HG03175 (cell line): ENCODE measurements around the gene ASB15.
"Not testable (repeated sequence)": the region's sequence is repeated elsewhere in the genome, so short reads cannot be mapped to it uniquely, and the experiment has no call there.

Experiments
- ATAC-seq: cut with Tn5 transposase; IDR thresholded peaks from one replicate; pipeline ENCODE4 v1.9.1; 2021; ENCODE audit warnings: mild to moderate bottlenecking, moderate library complexity; ENCODE audit not compliant: unreplicated experiment

The ASB15 gene

DNA sequence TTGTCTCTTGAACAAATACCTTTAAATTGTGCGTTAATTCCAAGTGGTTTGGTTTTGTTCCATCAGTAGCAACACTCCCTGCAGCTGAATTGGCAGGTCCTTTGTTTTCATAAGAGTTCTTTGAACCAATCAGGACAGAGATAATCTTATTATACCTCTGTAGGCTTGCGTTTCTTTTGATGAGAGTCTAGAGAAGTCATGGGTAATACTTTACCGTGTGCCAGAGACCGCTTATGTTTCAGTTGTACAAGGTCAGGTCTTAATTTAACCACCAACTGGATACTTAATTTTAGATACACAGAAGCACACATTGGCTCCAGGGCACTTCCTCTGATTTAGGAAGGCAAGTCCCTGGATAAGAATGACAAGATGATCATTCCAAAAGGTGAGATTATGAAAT is at the start of gene ASB15:
TSS of gene ASB15 (plus strand) at position 292 of the 400 bp plus-strand sequence. CDS start 12,682 bp downstream, outside the sequence.
- no peak for ATAC-seq

DNA sequence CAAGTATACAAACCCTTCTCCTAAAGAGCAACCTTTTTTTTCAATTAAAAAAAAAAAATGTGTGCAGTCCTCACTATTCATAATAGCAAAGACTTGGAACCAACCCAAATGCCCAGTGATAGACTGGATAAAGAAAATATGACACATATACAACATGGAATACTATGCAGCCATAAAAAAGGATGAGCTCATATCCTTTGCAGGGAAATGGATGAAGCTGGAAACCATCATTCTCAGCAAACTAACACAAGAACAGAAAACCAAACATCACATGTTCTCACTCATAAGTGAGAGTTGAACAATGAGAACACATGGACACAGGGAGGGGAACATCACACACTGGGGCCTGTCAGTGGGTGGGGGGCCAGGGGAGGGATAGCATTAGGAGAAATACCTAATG is 49.5 kb upstream of the ASB15 start:
- ATAC-seq = not testable (repeated sequence)

DNA sequence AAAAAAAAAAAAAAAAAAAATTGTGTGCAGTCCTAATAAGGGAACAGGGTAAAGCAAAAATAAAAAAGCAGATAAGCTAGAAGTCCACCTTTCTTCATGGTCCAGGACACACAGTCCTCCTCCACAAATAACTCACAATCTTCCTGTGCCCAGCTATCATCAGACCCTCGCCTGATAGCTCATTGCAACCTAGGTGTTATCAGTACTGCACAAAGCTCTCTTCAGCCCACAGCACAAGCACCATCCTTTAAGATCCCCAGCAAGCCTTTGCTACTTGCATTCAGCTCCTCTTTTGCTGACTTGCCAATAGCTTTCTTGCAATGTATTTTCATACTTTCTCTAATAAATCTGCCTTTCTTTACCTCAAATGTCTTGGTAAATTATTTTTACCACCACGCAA is 49.0 kb upstream of the ASB15 start:
- no peak for ATAC-seq

DNA sequence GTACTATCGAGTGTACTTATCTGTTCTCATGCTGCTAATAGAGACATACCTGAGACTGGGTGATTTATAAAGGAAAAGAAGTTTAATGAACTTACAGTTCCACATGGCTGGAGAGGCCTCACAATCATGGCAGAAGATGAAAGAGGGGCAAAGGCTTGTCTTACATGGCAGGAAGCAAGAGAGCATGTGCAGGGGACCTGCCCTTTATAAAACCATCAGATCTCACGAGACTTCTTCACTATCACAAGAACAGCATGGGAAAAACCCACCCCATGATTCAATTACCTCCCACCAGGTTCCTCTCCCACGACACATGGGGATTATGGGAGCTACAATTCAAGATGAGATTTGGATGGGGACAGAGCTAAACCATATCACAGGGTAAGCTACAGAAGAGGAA is 48.5 kb upstream of the ASB15 start:
- ATAC-seq = no peak

DNA sequence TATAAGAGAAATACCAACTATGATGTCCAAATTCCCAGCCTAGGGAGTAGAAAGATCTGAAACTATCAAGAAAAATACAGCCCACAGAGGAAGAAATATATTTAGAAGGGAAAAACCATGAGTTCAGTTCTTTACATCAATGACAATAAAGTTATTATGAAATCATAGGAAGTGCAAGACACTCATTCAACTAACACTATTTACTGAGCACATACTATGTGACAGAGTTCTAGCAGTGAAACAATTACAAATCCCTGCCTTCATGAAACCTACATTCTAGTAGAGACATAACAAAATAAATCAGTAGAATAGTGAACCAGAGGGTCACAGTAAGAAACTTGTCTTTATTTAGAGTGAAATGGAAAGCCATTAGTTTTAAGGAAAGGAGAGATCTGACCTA is 46.1 kb upstream of the ASB15 start:
- no peak for ATAC-seq

DNA sequence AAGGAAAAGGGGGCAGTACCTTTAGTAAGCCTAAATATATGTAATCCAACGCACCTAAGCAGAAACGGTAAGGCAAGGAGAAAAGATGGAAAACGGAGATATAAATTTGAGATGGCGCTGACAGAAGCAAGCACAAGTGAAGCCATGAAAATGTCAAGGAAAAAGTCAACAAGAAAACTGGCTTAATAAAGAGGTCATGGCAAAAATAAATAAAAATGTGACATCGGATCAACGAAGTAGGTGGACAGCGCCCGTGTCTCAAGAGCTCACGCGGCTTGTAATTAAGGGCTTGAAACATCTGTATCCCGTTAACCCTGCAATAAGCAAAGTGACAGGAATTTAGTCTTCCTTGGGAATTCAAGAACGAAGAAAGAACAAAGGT is 44.6 kb upstream of the ASB15 start:
- no peak for ATAC-seq

DNA sequence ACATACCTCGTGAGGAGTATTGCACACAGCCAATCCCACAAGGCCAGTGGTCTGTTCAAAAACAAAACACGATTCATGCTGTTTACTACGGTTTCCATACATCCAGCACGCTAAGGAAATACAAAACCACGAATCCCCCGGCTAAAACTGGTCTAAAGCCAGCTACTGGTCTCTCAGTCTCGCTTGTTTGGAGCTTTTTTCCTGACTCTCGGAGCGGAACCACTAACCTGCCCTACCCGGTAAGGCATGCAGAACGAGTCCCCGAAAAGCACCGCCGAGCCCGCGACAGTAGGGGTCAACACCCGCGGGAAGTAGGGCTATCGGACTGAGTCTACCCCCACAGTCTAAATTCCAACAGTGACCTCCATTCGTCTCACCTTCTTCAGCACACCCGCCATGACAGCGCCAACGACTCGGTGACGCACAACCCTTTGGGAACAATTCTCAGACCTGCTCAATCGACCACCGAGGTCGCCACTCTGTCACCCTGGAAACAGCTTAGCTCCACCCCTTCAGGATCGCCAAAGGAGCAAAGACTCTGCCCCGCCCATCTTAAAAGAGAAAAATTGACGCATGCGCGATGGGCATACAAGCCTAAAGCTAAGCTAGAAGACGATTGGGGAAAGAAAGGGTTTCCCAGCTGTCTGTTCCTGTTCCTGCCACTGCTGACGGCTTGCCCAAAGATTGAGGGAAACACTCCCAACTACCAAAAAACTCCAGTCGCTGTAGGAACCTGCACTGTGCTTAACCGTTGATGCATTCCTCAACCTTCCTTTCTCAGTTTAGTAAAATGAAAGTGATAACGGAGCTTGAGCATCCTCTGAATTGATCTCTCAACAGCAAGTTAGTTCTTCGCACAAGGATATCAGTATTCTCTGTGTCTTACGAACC is 44.0 kb upstream of the ASB15 start, which contains the start of gene NDUFA5:
TSS of gene NDUFA5 (minus strand) at position 421 of the 891 bp plus-strand sequence. CDS start at position 398, 23 bp downstream.
- peak; percentile 96 for ATAC-seq

DNA sequence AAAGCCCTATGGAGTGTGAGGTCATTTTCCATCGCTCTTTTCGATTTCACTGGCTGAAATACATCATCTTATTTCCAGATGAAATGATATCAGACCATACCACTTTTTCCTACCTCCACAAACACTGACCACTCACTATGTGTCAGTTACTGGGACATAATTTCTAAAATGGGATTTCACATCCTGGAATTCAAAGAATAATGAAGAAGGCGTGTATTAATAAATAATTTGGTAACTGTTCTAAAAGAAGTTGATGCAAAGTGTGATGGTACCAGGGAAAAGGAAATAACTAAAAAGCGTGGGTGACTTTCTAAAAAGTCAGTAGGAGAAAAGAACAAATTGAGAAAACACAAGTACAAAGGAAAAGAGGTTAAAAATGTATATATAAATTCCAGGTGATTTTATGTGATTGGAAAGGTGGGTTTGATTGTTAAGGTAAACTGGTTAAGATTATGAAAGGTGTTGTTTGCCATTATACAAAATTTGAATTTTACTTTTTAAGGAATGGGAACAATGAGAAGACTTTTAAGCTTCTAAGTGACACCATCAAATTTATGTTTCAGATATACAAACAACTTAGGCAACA is 43.2 kb upstream of the ASB15 start:
- ATAC-seq = no peak

DNA sequence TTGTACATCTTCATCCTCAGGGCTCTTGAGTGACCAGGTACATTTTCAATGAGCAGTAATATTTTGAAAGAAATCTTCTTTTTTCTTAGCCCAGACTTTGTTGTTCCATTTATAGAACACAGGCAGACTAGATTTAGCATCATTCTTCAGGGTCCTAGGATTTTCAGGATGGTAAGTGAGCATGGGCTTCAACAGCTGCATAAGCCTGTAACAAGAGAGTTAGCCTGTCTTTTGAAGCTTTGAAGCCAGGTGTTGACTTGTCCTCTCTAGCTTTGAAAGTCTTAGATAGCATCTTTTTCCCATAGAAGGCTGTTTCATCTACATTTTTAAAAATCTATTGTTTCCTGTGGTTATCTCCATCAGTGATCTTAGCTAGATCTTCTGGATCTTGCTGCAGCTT is 39.5 kb upstream of the ASB15 start:
- ATAC-seq = no peak

DNA sequence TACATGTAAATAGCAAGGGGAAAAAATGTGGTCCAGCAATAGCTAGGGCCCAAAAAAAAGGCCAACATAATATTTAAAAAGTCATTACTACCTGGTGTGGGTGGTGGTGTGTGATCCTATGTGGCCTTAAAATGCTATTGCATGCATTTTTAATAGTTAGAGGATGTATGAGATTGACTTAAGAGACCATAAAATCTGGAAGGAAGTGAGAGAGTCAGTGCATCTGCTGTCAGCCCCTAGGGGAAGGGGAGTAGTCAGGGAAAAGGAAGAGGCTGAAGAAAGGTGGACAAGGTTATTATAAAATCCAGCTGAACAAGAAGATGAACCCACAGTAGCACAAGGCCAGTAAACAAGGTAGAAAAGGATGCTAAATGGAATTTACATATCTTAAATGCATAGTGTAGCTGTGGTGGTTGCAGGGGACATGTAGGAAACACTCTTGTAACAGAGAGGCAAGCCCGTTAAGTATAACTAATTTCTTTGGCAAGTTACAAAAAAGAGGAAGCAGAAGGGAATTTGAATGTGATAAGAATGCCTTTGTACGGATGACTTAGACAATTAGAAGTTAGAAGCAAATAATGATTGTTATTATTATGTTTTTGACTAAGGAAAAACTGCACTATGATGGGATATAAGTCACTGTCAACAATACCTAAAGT is 32.1 kb upstream of the ASB15 start:
- no peak for ATAC-seq

DNA sequence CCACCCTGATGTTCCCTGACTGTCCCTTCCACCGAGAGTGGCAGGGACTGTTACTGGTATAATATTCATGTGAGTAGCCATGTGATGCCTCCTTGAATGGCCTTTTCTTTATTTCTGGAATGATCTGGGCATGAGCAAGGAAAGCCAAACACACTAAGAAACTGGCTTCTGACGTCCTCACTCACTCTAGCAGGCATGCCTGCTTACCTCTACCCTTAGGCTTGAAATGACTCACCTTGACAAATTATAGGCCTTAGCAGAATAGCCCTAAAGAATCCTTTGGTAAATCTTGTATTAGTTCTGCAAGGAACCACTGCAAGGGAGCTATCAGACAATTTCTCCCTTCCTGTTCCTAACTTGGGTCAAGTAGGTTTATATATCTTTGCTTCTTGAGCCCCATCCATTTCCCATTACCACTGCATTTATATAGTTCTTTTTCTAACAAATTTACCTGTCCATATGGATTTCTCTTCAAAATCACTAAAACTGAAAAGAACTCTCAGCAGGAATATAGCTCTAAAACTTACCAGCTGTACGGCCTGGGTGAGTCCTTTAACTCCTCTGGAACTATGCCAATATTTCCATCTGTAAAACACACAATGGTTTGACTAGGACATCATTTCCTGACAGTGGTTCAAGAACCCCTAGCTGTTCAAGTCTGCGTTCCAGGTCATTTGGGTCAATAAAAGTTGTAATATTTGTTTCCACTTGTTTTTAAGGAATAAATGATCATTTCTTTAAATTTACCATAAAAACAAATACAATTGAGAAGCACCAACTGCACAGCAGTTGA is 31.0 kb upstream of the ASB15 start:
- ATAC-seq = no peak

DNA sequence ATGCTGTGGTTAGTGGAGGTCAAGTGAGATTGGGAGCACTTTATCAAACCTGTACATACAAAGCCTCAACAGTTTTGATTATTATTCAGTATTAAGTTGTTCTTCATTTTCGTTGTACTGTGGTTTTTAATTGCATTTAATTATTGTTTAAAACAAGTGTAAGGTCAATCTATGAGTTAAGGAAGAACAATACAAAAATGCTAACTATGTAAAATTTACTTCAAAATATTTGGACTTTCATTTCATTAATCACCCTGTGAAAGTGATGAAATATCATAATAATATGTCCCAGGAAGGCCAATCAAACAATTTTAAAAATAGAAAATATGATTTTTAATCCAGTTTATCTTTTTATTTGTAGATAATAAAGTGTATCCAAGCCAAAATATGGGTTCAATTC is 30.4 kb upstream of the ASB15 start:
- ATAC-seq = no peak

DNA sequence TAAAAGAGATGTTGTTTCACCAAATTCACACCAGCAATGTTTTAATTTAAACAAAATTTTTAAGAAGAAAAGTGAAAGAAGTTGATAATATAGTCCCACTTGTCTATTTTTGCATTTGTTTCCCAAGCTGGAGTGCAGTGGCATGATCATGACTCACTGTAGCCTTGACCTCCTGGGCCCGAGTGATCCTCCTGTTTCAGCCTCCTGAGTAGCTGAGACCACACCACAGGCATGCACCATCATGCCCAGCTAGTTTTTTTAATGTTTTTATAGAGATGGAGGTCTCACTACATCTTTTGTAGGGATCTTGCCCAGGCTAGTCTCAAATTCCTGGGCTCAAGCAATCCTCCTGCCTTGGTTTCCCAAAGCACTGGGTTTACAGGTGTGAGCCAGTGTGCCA is 29.9 kb upstream of the ASB15 start:
- ATAC-seq = no peak

DNA sequence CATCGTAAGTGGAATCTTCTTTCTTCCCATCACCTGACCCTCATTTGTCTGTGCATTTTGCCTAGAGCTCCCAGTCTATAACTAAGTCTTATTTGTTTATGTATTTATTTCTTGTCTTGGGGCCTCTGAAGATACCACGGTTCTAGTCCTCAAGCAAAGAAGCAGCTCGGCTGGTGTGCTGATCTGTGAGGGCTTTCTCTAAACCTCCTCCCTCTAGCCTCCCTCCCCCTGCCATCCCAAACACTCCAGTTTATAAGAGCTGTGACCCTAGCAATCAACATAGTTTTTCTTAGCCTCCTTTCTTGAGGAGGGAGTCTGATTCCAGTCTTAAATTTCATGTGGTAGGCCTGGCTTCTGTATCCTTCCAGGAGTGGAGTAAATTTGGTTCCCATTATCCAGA is 28.3 kb upstream of the ASB15 start:
- no peak for ATAC-seq

DNA sequence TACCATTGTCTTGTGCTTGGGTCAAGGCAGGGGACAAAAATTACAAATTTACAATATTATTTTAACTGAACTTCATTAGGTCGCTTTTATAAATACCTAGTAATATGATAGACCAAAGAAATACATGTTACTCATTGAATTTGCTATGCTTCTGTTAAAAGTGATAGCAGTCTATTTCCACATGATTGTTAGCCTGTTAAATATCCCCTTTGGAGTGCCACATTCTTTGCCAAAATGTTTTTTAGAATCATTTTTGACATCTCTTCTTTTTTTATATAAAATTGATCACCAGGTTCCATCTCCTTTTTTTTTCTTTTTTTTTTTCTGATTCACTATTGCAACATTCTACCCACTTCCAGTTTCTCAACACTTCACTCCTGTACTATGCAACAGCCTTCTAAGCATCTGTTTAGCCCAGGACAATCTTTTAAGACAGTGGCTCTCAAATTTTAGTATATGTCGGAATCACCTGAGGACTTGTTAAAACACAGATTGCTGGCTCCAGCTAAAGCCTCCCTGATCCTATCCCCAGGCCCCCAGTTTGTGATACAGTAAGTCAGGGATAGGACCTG is 27.6 kb upstream of the ASB15 start:
- ATAC-seq = no peak

DNA sequence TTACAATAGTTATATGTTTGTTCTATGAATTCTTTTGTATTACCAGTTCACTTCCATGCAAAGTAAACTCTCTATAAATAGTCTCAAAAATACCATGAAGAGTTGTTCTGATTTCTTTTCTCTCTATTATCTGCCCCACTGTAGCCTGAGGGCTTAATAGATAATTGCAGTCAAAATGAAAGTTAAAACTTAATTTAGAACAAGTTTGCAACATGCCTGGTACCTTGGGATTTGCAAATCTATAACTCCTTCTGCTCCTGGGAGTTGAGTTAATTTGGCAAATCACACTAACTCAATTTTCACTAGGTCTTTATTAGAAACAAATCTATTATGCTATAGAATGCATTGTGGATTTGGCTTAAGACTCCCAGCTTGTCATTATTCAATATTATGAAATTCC is 22.2 kb upstream of the ASB15 start:
- ATAC-seq = no peak

DNA sequence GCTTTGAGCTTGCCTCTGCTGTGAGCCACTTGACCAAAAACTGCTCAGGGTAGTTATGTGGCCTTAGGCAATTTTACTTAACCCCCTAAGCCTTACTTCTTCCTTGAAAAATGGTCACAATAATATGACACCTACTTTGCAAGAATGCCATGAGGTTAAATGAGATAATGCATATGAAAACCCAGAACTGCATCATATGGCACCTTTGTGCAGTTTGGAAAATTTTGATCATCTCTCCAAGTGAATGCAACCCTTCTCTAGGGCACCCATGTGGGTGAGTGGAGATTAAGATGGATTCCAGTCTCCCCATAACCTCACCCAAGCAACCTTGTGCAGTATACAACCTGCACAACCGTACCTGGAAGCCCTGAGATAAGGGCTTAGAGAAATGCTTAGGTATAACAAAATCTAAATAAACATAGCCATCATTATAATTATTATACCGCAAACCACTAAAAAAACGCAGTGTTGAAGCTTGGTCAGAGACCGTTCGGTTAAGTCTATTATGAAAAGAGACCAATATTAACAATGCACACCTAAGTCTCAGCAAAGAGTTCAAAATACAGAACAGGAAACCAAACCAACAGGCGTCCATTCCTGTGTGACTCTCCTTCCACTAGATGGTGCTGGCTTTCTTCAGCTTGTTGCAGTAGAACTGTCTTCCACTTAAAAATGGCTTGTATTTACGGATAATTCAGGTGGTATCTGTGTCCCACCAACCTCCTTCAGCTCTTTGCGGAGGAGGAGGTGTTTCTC is 21.0 kb upstream of the ASB15 start:
- ATAC-seq = peak; percentile 82

DNA sequence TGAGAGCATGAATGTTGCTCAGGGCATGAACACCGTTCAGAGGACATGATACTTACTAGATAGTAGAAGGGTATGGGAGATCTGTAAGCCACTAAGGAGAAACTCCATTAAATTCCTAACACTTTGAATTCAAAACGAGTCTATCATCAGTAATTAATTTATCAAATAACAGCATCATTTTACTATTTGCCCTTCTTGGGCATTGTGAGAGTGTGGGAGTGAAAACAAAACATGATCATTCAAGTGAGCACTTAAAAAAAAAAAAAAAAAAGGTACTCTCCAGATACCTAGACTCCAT is 20.5 kb upstream of the ASB15 start:
- no peak for ATAC-seq

DNA sequence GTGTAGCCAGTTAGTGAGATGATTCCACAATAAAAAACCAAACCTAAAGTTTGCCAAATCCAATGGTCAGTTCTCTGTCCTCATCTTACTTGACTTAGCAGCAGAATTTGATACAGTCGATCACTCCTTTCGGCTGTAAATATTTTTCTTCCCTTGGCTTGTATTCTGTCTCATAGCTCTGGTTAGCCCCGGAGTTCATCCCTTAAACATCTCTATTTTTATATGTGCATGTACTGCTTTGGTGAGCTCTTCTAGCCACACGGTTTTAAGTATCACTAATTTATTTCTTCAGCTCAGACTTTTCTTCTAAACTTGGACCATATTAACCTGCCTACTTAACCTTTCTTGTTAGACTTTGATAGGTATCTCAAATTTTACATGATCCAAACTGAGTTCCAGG is 17.8 kb upstream of the ASB15 start:
- no peak for ATAC-seq

DNA sequence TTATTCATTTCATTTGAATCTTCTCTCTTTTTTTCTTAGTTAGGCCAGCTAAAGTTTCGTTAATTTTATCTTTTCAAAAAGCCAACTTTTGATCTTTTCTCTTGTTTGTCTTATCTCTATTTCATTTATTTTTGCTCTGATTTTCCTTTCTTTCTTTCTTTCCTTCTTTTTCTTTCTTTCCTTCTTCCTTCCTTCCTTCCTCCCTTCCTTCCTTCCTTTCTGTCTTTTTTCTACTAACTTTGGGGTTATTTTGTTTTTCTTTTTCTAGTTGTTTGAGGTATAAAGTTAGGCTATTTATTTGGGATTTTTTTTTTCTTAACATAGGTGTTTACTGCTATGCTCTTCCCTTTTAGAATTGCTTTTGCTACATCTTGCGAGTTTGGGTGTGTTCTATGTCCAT is 13.2 kb upstream of the ASB15 start:
- no peak for ATAC-seq
